Mammary epithelial cell (primary cell): Measurements from ENCODE around the gene CEACAM7.

ENCODE experiments used
- EZH2 ChIP-seq: IDR thresholded peaks from 2 replicates; pipeline ENCODE4 v1.6.1; 2012; ENCODE audit warnings: low read length, inconsistent platforms, borderline replicate concordance
- TF ChIP-seq, protein P1 (sequence below), 2 donors: IDR thresholded peaks in 1 of 2; conservative IDR thresholded peaks in 1 of 2; 2 replicates each; pipeline ENCODE4 v1.5.1; 2011 to 2012; ENCODE audit warnings: inconsistent platforms in 2 of 2, low read length in 2 of 2, mild to moderate bottlenecking in 2 of 2, control low read depth in 1 of 2, low read depth in 1 of 2; ENCODE audit not compliant: insufficient read depth in 1 of 2; ENCODE audit errors: extremely low read depth in 1 of 2

DNA sequence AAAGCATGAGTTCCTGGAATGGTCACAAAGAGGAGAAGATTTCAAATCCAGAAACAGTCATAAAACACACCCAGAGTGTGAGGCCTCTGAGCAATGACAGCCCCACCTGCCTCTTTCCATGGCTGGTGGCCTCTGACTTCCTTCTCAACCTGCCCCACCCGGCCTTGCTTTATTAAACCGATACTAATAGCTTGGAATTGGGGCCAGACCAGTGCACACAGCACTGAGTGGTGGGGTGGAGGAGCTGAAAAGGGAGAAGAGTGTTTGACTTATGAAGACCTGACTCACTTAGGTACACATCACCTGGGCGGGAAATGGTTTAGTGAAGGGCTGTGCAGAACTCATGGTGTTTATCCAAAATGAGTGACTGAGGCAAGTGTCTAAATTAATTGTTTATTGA is 46.5 kb upstream of the CEACAM7 start:
- TF ChIP-seq, protein P1, sequence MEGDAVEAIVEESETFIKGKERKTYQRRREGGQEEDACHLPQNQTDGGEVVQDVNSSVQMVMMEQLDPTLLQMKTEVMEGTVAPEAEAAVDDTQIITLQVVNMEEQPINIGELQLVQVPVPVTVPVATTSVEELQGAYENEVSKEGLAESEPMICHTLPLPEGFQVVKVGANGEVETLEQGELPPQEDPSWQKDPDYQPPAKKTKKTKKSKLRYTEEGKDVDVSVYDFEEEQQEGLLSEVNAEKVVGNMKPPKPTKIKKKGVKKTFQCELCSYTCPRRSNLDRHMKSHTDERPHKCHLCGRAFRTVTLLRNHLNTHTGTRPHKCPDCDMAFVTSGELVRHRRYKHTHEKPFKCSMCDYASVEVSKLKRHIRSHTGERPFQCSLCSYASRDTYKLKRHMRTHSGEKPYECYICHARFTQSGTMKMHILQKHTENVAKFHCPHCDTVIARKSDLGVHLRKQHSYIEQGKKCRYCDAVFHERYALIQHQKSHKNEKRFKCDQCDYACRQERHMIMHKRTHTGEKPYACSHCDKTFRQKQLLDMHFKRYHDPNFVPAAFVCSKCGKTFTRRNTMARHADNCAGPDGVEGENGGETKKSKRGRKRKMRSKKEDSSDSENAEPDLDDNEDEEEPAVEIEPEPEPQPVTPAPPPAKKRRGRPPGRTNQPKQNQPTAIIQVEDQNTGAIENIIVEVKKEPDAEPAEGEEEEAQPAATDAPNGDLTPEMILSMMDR (conservative IDR thresholded peaks at IDR 0.05 in 1 of 2, IDR thresholded peaks at IDR 0.05 in 1 of 2; ENCODE audit: extremely low read depth in 1 of 2, insufficient read depth in 1 of 2, low read depth in 1 of 2, low read length in 2 of 2): no peak
- no peak for TF ChIP-seq EZH2
